Fibroblast of skin of scalp (primary cell): Measurements from ENCODE around the gene PRSS16. TPM values are rescaled to one million over a fixed set of nuclear protein-coding genes. Genes with fewer than 3 reads are reported as not detected.
"Not testable (repeated sequence)": the region's sequence is repeated elsewhere in the genome, so short reads cannot be mapped to it uniquely, and the experiment has no call there.

ENCODE experiments used
- DNase-seq: peaks from one replicate; pipeline ENCODE4 v3.0.0-alpha.2; 2013
- polyA plus RNA-seq, 2 experiments: library from polyadenylated mRNA; unstranded; fragments of 120-200 nt; gene quantifications; one replicate each; pipeline ENCODE4 v1.2.1, GENCODE V29; 2013; ENCODE audit not compliant: insufficient read length in 2 of 2

PRSS16 gene, protein sequence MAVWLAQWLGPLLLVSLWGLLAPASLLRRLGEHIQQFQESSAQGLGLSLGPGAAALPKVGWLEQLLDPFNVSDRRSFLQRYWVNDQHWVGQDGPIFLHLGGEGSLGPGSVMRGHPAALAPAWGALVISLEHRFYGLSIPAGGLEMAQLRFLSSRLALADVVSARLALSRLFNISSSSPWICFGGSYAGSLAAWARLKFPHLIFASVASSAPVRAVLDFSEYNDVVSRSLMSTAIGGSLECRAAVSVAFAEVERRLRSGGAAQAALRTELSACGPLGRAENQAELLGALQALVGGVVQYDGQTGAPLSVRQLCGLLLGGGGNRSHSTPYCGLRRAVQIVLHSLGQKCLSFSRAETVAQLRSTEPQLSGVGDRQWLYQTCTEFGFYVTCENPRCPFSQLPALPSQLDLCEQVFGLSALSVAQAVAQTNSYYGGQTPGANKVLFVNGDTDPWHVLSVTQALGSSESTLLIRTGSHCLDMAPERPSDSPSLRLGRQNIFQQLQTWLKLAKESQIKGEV
- polyA plus RNA-seq (2013, experiment 1 of 2; ENCODE audit: insufficient read length): 0.19 TPM
- polyA plus RNA-seq (2013, experiment 2 of 2; ENCODE audit: insufficient read length): not detected

DNA sequence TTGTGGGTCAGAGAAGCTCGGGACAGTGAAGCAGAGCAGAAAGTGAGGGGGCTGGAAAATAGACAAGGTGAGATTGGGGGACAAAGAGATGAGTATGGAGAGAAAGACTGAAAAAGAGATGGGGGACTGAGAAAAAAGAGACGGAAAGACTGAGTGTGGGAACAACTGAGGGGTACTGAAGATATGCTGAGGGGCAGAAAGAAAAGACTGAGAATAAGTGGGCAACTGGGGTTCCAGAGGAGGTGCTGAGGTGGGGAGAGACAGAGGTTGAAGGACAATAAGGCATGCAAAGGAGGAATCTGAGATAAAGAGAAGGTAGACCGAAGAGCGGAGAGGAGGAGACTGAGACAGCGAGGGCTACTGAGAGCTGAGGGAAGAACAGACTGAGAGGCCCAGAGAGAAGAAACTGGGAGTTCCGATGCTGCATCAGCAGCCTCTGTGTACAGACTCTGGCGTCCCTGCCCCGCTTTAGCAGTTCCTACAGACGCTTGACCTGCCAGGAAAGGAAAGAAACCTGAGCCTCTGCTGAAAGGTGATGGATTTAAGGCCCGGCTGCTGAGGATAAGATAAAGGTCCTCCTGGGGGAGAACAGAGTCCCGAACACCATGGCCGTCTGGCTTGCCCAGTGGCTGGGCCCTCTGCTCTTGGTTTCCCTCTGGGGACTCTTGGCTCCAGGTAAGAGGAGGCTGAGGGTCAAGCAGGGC is at the start of gene PRSS16:
Gene PRSS16, plus strand, starts transcription at position 569 of the 704 bp plus-strand sequence. Its CDS starts 37 bp downstream, at position 606.
- DNase-seq: no peak

DNA sequence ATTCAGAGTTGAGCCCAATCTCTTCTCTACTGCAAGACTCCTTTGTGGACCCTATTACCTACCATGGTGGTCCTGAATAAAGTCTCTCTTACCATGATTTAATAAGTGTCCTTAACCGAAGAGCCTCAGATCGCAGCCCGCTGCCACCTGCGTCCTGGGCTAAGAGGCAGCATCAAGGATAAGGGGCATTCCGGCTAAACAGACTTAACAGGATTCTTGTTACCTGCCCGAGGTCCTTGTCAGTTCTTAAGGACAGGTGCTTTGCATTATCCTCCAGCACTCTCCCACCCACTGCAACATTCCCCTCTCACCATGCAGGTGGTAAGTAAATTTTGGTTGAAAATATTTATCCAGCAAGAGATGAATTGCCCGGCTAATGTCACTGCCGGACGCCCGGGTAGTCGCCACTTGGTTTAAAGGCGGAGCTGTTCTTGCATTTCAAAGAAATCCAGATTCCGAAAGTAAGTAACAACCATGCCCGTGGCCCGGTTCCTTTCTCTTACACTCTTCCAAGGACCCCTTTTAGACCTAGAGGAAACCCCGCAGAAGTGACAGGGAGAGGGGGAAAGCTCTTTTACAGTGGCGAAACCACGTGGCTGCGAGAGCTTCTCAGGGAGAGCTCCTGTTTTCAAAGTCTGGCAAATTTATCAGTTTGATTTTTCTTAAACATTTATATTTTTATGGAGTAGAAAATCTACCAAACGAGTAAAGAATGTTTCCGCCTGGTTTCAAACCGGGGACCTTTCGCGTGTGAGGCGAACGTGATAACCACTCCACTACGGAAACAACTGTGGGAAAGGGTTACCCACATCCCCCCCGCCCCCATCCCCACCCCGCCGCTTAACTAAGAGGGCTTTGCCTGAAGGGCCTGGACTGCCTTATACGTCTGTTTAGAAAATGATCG is 41.9 kb upstream of the PRSS16 start:
- DNase-seq: peak; percentile 9

DNA sequence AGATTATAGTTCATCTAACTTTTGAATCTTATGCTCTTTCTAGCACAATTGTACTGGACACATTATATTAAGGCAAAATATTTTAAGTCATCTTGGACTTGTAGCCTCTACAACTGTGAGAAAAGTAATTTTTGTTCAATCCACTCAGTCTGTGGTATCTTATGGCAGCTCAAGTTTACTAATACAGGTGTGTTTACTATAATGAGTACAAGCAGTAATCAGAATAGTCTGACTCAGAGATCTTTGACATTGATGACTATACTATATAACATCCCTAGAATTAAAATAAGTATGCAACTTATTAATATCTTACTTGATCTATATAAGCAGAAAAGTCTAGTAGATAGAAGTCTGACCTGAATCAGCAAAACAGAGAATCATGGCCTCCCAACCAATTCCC is 40.7 kb upstream of the PRSS16 start:
- no peak for DNase-seq

DNA sequence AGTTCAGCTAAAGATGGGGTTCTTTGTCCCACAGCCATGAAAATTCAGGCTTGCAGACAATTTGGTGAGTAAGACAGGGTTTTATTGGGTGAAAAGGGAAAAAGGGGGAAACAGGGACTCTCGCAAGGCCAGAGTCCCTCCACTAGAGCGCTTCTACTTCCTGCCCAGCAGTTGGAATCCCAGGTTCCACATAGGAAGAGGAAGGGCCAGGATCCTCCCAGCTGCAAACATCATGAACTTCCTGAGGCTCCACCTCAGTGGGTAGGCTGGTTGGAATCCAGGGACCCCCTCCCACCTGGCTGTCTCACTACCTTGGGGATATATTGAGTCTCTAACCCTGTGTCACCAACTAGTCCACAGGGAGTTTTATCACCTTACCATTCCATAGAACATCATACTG is 39.5 kb upstream of the PRSS16 start:
- DNase-seq: no peak

DNA sequence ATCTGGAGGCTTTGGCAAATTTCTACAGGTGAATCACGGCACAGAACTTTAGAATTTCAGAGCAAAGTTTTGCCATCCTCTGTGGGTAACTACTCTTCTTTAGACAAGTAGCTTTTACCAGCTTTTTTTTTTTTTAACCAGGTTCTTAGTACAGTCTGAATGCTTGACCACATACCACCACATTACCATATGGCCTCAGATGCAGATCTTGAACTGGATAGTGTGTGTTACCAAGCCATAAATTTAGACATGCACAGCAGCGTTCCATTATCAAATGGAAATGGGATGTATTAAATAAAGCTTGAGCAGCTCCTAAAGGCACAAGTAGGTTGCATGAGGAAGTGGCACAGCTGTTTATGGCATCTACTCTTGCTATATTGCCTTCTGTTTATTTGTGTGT is 38.3 kb upstream of the PRSS16 start:
- no peak for DNase-seq

DNA sequence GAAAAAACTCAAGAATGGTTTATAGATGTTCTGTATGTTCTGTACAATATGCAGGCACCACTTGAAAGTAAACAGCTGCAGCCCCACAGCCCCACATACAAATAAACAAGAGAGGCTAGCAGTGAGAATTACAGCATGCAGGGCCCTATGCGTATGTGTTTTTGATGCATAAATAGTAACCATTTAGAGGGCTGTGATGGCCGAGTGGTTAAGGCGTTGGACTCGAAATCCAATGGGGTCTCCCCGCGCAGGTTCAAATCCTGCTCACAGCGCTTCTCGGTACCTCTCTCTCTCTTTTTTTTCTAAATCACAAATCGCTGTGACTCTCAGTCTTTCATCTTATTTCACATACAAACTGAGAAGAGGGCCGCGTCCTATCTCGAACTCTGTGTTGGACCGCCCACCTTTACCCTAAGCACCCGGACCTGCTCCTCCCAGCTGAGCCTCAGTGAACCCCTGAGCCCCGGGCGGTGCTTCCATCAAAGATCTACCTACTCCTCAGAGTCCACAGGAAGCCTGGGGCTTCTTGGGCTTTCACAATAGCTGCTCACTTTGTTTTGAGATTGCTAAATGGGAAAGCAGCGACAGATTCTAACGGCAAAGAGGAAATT is 37.7 kb upstream of the PRSS16 start:
- no peak for DNase-seq

DNA sequence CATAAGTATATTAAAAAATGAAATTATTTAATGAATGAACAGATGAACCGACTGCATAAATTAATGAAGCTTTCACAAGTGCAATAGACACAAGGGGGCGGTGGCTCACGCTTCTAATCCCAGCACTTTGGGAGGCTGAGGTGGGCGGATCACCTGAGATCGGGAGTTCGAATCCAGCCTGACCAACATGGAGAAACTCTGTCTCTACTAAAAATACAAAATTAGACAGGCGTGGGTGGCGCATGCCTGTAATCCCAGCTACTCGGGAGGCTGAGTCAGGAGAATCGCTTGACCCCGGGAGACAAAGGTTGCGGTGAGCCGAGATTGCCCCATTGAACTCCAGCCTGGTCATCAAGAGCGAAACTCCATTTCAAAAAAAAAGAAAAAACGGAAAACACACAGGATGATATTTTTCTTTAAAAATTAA is 34.4 kb upstream of the PRSS16 start:
- not testable (repeated sequence) for DNase-seq

DNA sequence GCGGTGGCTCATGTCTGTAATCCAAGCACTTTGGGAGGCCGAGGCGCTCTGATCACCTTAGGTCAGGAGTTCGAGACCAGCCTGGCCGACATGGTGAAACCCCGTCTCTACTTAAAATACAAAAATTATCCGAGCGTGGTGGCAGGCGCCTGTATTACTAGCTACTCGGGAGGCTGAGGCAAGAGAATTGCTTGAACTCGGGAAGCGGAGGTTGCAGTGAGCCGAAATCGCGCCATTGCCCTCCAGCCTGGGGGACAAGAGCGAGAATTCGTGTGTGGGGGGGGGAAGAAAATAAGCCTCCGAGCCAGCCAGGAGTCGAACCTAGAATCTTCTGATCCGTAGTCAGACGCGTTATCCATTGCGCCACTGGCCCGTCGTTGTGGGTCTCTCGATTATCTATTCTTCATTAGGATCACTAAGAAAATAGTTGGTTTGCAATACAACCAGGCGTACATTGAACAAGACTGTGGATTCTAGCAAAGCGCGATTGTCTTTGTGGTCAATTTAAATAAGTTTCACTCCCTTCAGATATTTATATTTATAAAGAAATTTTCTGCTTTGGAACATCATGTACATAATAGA is 33.9 kb upstream of the PRSS16 start:
- DNase-seq: peak; percentile 13

DNA sequence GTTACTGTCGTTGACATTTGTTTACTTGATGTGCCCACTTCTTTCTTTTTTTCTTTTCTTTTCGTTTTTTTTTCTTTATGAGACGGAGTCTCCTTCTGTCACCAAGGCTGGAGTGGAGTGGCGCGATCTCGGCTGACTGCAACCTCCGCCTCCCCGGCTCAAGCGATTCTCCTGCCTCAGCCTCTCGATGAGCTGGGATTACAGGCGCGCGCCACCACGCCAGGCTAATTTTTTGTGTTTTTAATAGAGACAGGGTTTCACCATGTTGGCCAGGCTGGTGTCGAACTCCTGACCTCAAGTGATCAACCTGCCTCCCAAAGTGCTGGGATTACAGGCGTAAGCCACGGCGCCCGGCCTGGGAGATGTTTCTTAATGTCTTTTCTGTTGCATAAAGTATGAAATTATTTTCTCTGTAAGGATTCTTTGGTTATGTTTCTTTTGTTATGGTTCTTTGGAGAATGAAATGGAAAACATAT is 33.3 kb upstream of the PRSS16 start:
- DNase-seq: no peak

DNA sequence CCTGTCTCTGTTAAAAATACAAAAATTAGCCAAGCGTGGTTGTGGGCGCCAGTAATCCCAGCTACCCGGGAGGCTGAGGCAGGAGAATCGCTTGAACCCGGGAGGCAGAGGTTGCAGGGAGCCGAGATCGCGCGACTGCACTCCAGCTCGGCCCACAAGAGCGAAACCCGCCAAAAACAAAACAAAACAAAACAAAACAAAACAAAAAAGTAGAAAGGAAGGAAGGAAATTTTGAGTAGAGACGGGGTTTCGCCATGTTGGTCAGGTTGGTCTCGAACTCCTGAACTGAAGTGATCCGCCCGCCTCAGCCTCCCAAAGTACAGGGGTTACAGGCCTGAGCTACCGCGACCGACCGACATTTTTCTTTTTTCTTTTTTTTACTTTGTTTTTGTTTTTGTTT is 30.6 kb upstream of the PRSS16 start:
- no peak for DNase-seq

DNA sequence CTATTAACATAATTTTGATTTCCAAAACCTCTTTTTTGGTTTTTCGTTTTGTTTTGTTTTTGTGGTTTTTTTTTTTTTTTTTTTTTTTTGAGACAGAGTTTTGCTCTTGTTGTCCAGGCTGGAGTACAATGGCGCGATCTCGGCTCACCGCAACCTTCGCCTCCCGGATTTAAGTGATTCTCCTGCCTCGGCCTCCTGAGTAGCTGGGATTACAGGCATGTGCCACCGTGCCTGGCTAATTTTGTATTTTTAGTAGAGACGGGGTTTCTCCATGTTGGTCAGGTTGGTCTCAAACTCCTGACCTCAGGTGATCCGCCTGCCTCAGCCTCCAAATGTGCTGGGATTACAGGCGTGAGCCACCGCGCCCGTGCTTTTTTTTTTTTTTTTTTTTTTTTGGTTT is 24.5 kb upstream of the PRSS16 start:
- DNase-seq: not testable (repeated sequence)

DNA sequence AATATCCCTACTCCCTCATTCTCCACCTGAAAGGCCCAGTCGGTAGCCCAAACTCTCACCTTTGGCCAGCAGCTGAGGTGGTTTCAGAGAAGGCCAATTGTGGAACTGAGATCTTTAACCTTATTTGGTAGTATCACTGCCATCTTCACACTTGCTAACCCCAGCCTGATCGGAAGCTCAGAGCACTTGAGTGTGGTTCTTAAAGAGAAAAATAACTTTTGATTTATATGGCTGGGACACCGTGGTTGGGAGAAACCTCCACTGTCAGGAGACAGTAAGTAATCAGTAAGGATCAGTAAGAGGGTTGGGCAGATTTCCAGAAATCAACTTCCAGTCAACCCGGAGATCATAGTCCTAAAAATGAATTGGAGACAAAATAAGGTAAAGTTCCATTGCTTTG is 22.8 kb upstream of the PRSS16 start:
- no peak for DNase-seq

DNA sequence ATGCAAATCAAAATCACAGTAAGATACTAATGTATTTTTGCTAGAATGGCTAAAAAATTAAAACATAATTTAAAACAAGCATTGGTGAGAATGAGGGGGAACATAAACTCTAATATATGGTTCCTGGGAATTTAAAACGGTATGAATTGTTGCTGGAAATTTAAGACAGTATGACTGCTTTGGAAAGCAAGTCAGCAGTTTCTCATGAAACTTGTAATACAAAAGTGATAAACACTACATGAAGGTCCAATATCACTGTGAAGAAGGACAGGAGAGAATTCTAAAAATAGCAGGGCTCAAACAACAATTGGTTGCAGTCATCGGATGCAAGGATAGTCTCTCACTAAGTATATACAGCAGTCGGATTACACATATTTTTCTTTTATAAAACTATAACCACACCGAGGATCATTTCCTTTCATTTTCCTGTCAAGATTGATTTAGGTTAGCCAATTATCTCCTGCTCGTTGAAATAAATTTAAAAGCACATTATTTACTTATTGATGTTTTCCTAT is 18.5 kb upstream of the PRSS16 start:
- no peak for DNase-seq

DNA sequence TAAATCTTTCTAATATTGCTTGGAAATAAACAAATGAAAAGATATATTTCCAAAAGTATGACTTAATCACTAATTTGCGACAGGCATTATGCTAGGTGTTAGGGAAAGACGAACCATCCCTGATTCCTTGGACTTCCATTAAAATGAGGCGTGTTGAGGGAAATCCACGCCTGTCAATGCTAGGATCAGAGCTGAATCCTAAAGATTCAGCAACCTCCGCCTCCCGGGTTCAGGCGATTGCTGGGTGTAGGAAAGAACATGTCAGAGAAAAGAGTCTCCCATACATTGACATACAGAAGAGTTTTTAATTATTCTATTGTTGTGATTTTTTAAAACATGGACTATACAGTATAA is 16.8 kb upstream of the PRSS16 start:
- DNase-seq: no peak

DNA sequence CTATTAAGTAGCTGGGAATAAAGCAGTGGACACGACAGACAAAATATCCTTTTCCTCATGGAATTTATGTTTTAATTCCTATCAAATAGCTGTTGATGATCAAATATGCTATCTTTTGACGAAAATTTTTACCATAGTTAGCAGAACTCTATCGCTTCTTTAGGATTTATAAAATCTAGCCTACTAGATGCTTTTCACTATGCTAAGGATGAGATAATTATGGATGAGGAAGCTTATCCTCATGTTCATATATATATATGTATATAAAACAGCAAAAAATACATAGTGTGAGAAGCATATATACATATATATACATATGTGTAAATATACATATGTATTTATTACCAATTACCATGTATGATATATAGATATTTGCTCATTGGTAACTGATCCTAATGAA is 12.9 kb upstream of the PRSS16 start:
- no peak for DNase-seq

DNA sequence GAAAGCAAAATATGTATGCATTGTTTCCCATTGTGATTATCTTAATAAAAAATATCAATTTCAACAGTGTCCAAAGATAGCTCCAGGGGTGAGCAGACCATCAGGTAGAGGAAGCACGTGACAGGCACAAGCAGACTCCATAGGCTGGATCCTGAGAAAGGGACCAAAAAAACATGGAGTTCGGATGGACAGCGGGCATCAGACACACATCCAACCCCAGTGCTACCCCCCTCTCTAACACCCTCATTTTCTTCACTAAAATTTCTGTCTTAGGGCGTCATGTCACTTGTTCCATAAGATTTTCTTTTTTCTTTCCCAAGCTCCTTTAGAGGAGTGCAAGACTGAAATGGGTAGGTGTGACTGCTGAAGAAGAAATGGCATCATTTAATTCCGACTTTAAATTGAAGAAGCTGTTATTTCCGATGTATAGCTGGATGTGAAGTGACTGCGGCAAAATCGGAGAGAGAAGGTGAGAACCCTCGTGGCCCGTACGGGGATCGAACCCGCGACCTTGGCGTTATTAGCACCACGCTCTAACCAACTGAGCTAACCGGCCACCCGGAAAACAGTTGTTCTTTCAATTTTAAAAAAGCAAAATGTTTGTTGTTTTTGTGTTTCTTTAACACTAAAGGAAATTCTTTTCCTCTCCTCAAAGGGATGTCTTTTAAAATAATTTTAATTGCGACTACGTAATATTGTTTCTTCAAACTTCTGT is 10.3 kb upstream of the PRSS16 start:
- DNase-seq: peak; percentile 66

DNA sequence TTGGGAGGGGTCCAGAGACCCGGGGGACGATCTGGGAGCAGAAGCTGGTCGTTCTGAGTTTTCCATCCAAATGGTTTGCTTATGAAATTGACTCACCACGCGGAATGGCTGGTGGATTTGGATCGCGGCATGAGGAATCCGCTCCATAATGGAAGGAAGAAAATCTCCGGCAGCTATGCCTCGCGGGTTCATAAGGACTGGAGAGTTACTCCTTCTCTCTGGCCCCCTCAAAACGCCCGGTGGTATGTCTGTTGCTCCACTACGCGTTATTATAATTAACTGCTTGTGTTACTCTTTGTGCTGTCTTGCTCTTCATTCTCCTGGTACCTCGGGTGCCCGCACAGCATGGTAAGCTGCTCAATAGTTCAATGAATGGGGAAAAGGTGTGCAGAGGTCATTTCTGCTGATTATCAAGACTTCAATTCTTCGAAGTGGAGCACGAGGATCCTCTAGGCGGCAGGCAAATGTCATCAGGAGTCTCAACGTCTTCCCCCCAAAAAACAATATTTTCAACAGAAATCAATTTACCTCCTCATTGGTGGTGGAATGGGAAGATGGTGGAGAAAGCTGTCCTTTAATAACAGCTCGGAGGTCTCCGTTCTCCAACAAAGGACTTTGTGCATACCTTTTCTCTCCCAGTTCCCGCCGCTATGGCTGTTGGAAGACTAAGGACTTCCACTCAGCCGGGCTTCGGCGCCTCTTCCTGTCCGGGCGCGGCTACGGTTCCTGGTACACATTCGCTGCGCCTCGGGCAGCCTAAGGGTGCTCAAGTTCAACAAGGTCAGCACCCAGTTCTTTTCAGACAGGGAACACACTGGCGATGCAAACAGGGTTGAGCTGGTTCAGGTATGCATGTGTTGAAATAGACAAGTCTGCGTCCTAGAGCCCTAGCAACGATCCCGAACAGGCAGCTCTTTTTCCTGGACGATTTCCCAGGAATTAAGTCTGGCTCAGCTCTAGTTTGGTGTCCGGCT is 9.2 kb upstream of the PRSS16 start:
- no peak for DNase-seq

DNA sequence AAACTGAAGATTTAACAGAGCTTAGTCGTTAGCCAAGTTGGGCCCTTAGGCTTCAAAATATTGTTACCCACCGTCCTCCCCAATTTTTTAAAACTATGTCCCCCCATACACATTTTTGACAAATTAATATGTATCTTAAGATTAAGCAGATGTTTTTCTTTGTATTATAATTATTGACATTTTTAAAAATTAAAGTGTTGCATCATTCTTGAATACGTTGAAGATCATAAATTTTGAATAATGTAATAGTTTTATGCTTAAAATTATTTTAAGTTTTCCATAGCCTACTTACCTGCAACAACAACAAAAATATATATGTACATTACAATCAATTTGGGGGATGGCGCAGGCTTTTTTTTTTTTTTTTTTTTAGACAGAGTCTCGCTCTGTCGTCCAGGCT is 8.2 kb upstream of the PRSS16 start:
- no peak for DNase-seq

DNA sequence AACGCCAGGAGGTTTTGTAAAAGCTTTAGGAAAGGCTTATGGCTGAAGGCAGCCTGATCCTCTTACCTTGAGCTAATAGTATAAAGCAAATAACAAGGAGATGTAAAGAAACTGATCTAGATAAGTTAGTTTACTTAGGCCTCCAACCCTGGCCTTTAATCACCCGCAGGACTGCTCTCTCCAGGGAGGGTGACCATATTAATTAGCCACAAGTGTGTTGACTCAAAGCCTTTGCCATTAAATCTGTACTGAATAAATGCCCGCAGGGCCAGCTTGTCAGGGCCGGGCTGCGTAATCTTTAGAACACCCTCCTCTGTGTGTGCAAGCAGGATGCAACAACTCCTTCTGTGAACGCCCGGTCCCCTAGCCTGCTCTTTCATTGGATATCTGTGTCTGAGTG is 6.1 kb upstream of the PRSS16 start:
- DNase-seq: no peak
